Ovary (tissue), 3 donors: ENCODE measurements around the gene SLC1A7.

ENCODE experiments used
- CTCF ChIP-seq, 3 donors: fragments of 450-650 bp in 2 of 3; fragments of 200-600 bp in 1 of 3; IDR thresholded peaks; one replicate each; pipeline versions ENCODE4 v1.5.1 to v1.8.0; 2016 to 2022; ENCODE audit warnings: antibody characterized with exemption in 3 of 3, mild to moderate bottlenecking in 1 of 3
- POLR2A ChIP-seq: fragments of 450-650 bp; IDR thresholded peaks from one replicate; pipeline ENCODE4 v1.6.1; 2017; ENCODE audit warnings: antibody characterized with exemption, mild to moderate bottlenecking, moderate library complexity
- donor health status: DM: no; HTN: no; CAD: no.

- TF ChIP-seq CTCF (IDR thresholded peaks at IDR 0.05) (no peak), POLR2A (no peak)
Measured at GRCh38 chr1:53189061-53189460, 46.6 kb upstream of the SLC1A7 start.
